HG03066 (cell line): ENCODE data around the gene FOXN3.

Experiments used
- ATAC-seq: cut with Tn5 transposase; IDR thresholded peaks from one replicate; pipeline ENCODE4 v1.9.1; 2021; ENCODE audit warnings: low read depth; ENCODE audit not compliant: unreplicated experiment

Gene FOXN3

GRCh38 chr14:89342049-89342448 lies 75.0 kb downstream of the FOXN3 start:
- no peak for ATAC-seq

DNA sequence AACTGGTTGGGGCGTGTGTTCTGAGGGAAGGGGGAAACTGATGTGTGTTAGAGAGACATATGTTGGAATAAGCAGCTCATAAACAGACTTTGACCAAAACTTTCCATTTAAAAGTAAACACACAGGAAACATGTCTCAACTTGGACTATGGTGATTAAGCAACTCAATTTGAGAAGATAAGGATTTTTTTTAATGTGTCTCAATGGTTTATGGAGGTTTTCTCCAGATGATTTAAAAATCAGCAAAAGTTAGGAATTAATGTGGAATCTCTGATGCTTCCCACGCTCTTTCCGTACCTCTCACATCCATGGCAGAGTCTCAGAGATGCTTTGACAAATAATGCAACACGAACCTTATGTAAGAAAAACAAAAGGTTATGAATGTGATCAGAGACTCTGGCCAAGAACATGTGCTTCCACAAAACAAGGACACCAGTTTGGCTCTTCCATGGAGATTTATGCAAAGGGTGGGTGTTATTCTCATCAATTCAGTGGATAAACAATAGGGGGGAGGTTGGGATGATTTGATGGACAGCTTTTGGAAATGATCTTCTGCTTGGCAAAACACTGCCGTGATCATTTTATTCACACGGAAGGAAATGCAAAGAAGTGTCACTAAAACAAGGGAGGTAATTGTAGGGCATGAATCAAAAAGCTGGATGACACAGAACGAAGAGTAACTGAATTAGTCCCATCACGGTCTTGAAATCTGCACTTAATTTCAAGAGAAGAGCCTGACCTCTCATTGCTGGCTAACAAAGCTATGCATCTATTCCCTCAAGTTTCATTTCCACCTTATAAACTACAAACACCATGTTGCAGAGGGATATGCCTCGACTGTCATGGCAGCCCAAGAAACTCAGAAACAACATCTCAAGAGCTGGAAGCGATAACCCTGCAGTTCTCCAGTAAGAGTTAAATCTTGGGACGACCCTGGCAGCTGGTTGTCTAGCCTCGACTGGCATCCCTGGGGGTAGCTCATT lies 76.5 kb downstream of the FOXN3 start:
- no peak for ATAC-seq

- ATAC-seq: no peak
Measured at GRCh38 chr14:89339579-89339978, 77.5 kb downstream of the FOXN3 start.

DNA sequence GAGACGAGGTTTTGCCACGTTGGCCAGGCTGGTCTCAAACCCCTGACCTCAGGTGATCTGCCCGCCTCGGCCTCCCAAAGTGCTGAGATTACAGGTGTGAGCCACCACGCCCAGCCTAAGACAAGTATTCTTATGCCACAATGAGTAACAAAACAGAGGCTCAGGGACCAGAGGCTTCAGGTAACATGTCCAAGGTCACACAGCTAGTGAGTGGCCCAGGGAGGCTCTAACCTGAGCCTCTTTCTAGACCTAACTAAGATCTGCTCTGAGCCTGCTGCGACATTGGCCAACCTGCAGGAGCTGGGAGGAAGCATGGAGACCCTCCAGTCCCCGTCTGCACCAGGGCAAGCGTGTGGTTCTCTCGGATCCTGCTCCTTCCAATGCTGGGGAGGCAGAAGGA lies 77.9 kb downstream of the FOXN3 start:
- ATAC-seq: no peak

DNA sequence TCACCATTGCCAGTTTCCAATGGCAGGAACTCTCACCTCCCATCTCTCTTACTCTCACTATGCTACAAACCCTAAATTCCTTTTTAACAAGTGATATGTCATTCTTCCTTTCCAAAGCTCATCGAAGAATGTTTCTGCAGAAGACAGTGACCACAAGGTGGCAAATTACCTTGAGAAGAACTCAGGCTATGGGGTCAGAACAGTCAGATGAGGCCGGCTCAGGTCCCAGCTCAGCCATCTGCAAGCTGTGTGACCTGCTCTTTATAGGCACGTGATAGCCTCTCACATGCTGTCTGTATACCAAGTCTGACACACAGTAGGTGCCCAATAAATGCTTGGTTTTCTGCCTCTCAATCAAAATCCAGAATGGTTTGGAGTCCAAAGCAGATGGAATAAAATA lies 80.7 kb downstream of the FOXN3 start:
- no peak for ATAC-seq

GRCh38 chr14:89332031-89332430 lies 85.0 kb downstream of the FOXN3 start:
- no peak for ATAC-seq

DNA sequence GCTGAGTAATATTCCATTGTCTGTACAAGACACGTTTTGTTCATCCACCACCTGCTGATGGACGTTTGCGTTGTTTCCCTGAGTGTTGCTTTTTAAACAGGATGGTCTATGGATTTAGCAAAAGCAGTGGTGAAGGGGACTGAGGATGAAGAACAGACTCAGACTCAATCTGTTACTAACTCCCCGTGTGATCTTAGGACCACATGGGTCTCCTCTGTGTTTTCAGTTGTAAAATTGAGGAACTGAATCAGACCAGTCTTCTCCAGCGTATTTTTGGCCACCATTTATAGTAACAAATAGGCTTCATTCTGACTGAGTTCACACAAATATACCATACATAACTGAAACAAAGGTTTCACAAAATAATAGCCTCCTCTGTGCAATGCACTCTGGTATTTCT lies 85.6 kb downstream of the FOXN3 start:
- peak; percentile 84 for ATAC-seq

DNA sequence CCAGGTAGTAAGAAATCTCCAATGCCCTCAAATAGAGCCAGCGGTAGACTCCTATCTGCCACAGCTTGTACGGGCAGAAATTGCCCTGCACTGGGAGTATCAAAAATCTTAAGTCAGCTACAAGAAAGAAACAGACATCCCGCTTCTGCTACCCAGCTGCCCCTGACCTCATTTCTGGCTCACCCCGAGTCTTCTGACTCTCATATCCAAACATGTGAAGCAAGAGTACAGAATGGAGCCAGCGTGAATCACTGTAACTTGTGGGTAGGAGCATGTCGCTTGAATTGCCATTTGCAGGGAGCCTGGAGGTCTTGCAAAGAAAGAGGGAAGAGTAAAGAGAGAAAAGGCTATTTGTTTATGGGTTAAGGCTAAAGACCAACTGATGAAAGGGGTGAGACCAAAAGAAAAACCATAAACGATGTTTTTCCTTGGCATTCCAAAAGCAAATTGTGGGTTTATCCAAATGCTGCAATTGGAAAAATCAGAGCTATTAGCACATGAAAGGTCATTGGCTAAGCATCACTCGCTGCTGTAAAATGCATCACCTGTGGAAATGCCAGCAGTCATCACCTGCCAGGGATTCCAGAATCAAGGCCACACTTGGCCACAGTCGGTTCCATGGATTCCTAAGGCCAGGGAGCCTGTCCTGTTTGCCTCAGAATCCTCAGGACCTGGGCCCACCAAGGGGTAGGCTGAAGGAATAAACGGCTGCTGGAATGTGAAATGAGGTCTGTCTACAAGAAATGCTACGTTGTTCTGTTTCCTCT lies 86.6 kb downstream of the FOXN3 start:
- ATAC-seq: no peak

- no peak for ATAC-seq
Measured at GRCh38 chr14:89327771-89328212, 89.2 kb downstream of the FOXN3 start.

- ATAC-seq: no peak
Measured at GRCh38 chr14:89325959-89326358, 91.1 kb downstream of the FOXN3 start.

- no peak for ATAC-seq
Measured at GRCh38 chr14:89325299-89325883, 91.6 kb downstream of the FOXN3 start.

DNA sequence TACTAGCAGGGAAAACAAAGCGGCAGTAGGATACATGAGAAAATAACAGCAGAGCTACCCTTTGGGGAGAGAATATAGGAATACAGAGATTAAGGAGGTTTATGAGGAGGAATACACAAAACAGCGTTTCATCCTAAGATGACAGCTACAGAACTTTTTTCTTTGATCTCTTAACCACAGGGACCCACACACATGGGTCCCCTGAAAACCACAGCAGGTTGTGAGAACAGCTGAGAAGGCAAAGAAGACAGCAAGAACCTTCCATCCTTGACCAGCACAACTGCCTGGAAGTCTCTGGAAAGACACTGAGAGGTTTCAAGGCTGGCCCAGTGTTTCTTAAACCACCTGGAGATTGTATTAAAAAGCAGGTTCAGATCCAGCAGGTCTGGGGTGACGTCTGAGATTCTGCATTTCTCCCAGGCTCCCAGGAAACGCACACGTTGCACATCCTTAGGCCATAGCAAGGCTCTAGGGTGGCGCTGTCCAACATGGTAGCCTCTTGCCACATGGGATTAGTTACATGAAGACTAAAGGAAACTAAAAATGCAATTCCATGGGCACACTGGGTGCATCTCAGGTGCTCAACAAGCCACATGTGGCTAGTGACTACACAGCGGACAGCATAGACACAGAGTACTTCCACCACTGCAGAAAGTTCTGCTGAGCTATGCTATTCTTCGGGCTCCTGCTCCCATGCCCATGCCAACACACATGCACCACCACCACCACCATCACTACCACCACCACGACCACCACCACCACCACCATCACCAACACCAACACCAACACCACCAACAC lies 92.3 kb downstream of the FOXN3 start:
- peak; percentile 85 for ATAC-seq

- no peak for ATAC-seq
Measured at GRCh38 chr14:89320381-89321000, 96.5 kb downstream of the FOXN3 start.

- no peak for ATAC-seq
Measured at GRCh38 chr14:89319687-89320086, 97.3 kb downstream of the FOXN3 start.

DNA sequence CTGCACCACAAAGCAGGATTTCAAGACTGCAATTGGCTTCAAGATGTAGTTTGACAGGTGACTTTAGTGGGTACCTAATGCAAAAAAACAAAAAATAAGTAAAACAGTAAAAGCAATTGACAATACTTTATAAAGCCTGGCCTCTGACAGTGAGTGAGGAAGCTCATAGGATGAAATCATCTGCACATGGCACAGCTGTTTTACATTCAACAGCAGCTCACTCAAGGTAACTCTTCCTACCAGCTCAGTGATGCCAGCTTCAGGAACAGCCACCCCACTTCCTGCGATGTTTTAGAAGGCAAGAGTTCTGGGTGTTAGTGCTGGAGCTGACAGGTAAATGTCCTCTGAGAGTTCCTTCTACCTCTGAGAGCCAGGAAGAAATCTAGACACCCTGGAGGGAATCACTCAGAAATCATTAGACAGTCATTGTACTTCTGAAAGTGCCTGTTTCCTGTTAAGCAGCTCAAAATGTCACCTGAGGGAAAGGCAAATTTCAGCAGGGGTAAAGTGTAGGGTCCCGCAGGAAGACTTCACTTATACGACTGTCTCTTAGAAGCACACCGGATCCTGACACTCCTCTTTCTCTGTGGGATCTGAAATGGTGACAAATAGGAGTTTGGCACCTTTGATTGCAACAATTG lies 99.9 kb downstream of the FOXN3 start:
- peak; percentile 88 for ATAC-seq

GRCh38 chr14:89315493-89316470 lies 101.3 kb downstream of the FOXN3 start:
- ATAC-seq: no peak

DNA sequence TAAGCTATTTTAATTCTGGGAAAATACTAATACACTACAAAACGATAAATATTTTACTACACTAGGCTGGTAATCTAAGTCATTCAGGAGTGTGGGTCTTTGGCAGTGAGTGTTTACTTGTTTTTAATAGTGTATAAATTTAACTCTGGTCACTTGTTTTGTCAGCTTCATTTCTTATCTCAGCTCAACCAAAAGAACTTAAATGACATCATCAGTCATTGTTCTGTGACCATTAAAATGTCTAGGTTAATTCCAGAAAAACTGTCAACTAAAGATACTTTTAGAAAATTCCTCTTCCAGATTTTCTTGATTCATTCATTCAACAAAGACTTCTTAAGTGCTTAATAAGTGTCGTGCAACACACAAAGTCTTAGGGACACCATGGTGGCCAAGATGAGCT lies 102.8 kb downstream of the FOXN3 start:
- ATAC-seq: no peak

DNA sequence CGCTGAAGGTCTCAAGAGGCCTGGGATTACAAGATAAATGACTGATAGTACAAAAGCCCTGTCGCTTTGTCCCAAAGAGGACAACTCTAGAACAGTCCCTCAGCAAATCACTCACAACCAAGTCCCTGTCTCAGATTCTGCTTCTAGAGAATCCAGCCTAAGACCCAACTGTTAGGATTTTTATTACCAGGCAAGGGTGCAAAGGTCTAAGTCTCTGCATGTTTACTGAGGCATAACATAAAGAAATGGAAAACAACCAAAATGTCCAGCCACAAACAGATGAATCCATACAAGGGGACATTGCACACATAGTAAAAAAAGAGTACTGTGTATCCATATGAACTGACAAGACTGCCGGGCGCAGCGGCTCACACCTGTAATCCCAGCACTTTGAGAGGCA lies 104.1 kb downstream of the FOXN3 start:
- no peak for ATAC-seq
